M059J (cell line): ENCODE measurements around the gene KY. TPM values are rescaled to one million over a fixed set of nuclear protein-coding genes. Genes with fewer than 3 reads are reported as not detected.

Source experiments
- total RNA-seq: library from RNA; depleted of rRNA; stranded (reverse); fragments of >200 nt; shearing (Covaris generic); gene quantifications from 2 replicates; pipeline ENCODE4 v1.2.3, GENCODE V29; 2014; rRNA removed

KY gene
- total RNA-seq, 1 experiment from 2014 or later = 0.76 TPM

Other genes with a start within 250 kb of the KY start
- 208 and 216 TPM in 2 replicates for gene ANAPC13, start 165.0 kb downstream of the KY start, total RNA-seq
- gene CEP63, start 165.0 kb downstream of the KY start, total RNA-seq = 20.7 and 26.3 TPM in 2 replicates
- 0.22 and 1.0 TPM in 2 replicates for gene EPHB1, start 144.2 kb upstream of the KY start, total RNA-seq